ENCODE measurements around the gene RNF123. TPM values are rescaled to one million over a fixed set of nuclear protein-coding genes. Genes with fewer than 3 reads are reported as not detected.

The RNF123 gene
- total and polyA plus RNA-seq, 4 donors = 22.2 to 45.0 (median 23.1) TPM

DNA sequence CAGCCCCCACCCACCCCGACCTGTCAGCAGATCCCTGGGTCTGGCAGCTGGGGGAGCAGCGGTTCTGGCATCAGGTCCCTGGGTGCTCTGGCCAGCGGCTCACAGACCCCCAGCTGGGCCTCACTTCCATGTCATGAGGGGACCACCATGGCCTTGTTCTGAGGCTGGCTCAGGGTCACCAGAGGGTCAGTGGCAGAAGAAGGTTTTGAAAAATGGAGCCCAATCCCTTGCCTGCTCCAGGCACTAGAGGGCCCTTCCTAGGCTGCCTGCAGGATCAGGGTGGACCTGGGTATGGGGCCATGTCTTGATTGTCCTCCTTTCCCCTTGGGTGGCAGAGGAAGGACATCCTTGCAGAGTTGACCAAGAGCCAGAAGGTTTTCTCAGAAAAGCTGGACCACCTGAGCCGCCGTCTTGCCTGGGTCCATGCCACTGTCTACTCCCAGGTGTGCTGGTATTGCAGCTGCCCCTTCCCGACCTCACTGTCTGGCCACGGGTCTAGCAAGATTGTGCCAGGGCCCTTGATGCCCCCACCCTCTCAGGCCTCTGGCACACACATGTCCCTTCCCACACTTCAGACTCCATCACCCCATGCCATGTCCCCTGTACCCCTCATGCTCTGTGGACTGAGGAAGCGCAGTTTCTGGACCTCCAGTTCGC lies 17.2 kb downstream of the RNF123 start:
- no peak overlapping the region for H3K4me3 ChIP-seq
- H3K9ac ChIP-seq (ENCODE audit: insufficient read depth in 1 of 2, low read length in 2 of 2) = no peak overlapping the region
- H3K27ac ChIP-seq (ENCODE audit: low read depth in 1 of 2, low read length in 1 of 2) = no peak overlapping the region
- H3K4me1 ChIP-seq (ENCODE audit: control insufficient read depth in 5 of 5, insufficient read depth in 5 of 5, low read length in 5 of 5) = peaks cover 0 to 5% (median 0%) of the 10 kb centered on the region in 5 donors
- 93 to 94% methylated on average over 9 of the region's 9 CpGs for WGBS, 2 donors
- no peaks in the 10 kb centered on the region for H3K27me3 ChIP-seq (ENCODE audit: control insufficient read depth in 3 of 3, insufficient read depth in 3 of 3, low read length in 2 of 3)
- ATAC-seq (ENCODE audit: insufficient read depth, low FRiP score) (no peak), DNase-seq (no peak)
- H3K36me3 ChIP-seq (ENCODE audit: control insufficient read depth in 4 of 4, insufficient read depth in 4 of 4, low read length in 4 of 4) = peaks cover 0 to 47% (median 22%) of the 10 kb centered on the region in 4 donors
- no peaks in the 10 kb centered on the region for H3K9me3 ChIP-seq (ENCODE audit: control insufficient read depth in 4 of 4, insufficient read depth in 3 of 4, low read length in 3 of 4)
- TF ChIP-seq, protein P1, sequence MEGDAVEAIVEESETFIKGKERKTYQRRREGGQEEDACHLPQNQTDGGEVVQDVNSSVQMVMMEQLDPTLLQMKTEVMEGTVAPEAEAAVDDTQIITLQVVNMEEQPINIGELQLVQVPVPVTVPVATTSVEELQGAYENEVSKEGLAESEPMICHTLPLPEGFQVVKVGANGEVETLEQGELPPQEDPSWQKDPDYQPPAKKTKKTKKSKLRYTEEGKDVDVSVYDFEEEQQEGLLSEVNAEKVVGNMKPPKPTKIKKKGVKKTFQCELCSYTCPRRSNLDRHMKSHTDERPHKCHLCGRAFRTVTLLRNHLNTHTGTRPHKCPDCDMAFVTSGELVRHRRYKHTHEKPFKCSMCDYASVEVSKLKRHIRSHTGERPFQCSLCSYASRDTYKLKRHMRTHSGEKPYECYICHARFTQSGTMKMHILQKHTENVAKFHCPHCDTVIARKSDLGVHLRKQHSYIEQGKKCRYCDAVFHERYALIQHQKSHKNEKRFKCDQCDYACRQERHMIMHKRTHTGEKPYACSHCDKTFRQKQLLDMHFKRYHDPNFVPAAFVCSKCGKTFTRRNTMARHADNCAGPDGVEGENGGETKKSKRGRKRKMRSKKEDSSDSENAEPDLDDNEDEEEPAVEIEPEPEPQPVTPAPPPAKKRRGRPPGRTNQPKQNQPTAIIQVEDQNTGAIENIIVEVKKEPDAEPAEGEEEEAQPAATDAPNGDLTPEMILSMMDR (IDR thresholded peaks at IDR 0.05; ENCODE audit: control extremely low read depth, extremely low read depth) = no peak

DNA sequence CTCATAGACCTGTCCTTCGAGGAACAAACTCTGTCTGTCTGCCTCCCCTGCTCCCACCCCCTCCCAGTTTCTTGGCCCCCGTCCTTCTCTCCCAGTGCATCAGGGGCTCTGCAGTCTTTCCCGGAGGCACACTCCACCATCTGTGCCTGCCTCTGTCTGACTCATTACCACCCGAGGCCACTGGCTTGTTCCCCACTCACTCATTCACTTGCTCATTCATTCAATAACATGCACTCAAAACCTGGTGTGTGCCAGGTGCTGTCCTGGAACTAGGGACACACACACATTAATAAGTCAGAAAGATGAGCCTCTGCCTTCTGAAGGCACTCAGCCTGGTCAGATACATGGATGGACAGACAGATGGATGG lies 17.7 kb downstream of the RNF123 start:
- no peak for ATAC-seq (ENCODE audit: insufficient read depth, low FRiP score)
- Histone ChIP-seq H3K36me3 (ENCODE audit: control insufficient read depth in 4 of 4, insufficient read depth in 4 of 4, low read length in 4 of 4) (peaks cover 0 to 42% (median 22%) of the 10 kb centered on the region in 4 donors), H3K9me3 (ENCODE audit: control insufficient read depth in 4 of 4, insufficient read depth in 3 of 4, low read length in 3 of 4) (no peaks in the 10 kb centered on the region), H3K27me3 (ENCODE audit: control insufficient read depth in 3 of 3, insufficient read depth in 3 of 3, low read length in 2 of 3) (no peaks in the 10 kb centered on the region), H3K4me3 (no peak overlapping the region), H3K27ac (ENCODE audit: low read depth in 1 of 2, low read length in 1 of 2) (no peak overlapping the region), H3K4me1 (ENCODE audit: control insufficient read depth in 5 of 5, insufficient read depth in 5 of 5, low read length in 5 of 5) (peaks cover 0 to 5% (median 0%) of the 10 kb centered on the region in 5 donors), H3K9ac (ENCODE audit: insufficient read depth in 1 of 2, low read length in 2 of 2) (no peak overlapping the region)
- DNase-seq = no peak
- TF ChIP-seq, protein P1 (IDR thresholded peaks at IDR 0.05; ENCODE audit: control extremely low read depth, extremely low read depth) = no peak
- 85 to 87% methylated on average over 4 of the region's 4 CpGs for WGBS, 2 donors

DNA sequence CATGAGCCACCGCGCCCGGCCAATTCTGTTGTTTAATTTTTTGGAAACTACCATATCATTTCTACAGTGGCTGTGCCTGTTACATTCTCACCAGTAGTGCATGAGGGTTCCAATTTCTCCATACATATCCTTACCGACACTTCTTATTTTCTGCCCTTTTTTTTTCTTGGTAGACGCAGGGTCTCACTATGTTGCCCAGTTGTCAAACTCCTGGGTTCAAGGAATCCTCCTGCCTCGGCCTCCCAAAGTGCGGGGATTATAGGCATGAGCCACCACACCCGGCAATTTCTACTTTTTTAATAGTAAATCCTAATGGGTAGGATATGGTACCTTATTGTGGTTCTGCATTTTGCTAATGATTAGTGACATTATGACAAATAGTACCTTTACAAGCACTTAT lies 20.5 kb downstream of the RNF123 start:
- Histone ChIP-seq H3K36me3 (ENCODE audit: control insufficient read depth in 4 of 4, insufficient read depth in 4 of 4, low read length in 4 of 4) (peaks cover 0 to 33% (median 9%) of the 10 kb centered on the region in 4 donors), H3K9me3 (ENCODE audit: control insufficient read depth in 4 of 4, insufficient read depth in 3 of 4, low read length in 3 of 4) (no peaks in the 10 kb centered on the region), H3K27me3 (ENCODE audit: control insufficient read depth in 3 of 3, insufficient read depth in 3 of 3, low read length in 2 of 3) (no peaks in the 10 kb centered on the region), H3K9ac (ENCODE audit: insufficient read depth in 1 of 2, low read length in 2 of 2) (no peak overlapping the region), H3K4me3 (no peak overlapping the region), H3K4me1 (ENCODE audit: control insufficient read depth in 5 of 5, insufficient read depth in 5 of 5, low read length in 5 of 5) (peaks cover 0 to 3% (median 0%) of the 10 kb centered on the region in 5 donors), H3K27ac (ENCODE audit: low read depth in 1 of 2, low read length in 1 of 2) (no peak overlapping the region)
- no peak for DNase-seq
- no peak for ATAC-seq (ENCODE audit: insufficient read depth, low FRiP score)
- TF ChIP-seq, protein P1 (IDR thresholded peaks at IDR 0.05; ENCODE audit: control extremely low read depth, extremely low read depth) = no peak
- WGBS, 2 donors = 93 to 99% methylated on average over 8 of the region's 8 CpGs

DNA sequence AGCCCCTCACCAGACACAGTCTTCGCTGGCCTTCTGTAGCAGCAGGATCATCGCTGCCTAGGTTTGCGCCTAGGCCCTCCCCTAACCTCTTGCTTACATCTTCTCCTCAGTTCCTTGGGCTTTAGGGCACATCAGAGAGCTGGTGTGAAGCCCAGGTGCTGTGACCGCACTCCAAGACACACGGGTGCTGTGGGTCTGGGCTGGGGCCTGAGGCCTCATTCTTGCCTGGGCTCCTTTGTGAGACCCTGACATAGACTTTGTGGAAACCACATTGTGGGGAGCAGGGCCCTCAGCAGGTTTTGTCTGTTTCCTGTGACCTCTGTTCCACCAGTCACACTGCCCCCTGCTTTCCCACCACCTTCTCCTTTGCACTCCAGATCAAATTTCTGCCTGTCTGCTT lies 22.1 kb downstream of the RNF123 start:
- DNase-seq = no peak
- TF ChIP-seq, protein P1 (IDR thresholded peaks at IDR 0.05; ENCODE audit: control extremely low read depth, extremely low read depth) = no peak
- Histone ChIP-seq H3K36me3 (ENCODE audit: control insufficient read depth in 4 of 4, insufficient read depth in 4 of 4, low read length in 4 of 4) (peaks cover 0 to 22% (median 15%) of the 10 kb centered on the region in 4 donors), H3K27me3 (ENCODE audit: control insufficient read depth in 3 of 3, insufficient read depth in 3 of 3, low read length in 2 of 3) (no peaks in the 10 kb centered on the region), H3K9me3 (ENCODE audit: control insufficient read depth in 4 of 4, insufficient read depth in 3 of 4, low read length in 3 of 4) (no peaks in the 10 kb centered on the region), H3K27ac (ENCODE audit: low read depth in 1 of 2, low read length in 1 of 2) (no peak overlapping the region), H3K4me1 (ENCODE audit: control insufficient read depth in 5 of 5, insufficient read depth in 5 of 5, low read length in 5 of 5) (peaks cover 0 to 3% (median 0%) of the 10 kb centered on the region in 5 donors), H3K4me3 (no peak overlapping the region), H3K9ac (ENCODE audit: insufficient read depth in 1 of 2, low read length in 2 of 2) (no peak overlapping the region)
- 55 to 78% methylated on average over 5 of the region's 5 CpGs for WGBS, 2 donors
- ATAC-seq (ENCODE audit: insufficient read depth, low FRiP score) = no peak
